Measurements from ENCODE around the gene CD200R1. TPM values are rescaled to one million over a fixed set of nuclear protein-coding genes. Genes with fewer than 3 reads are reported as not detected.
A peak's percentile ranks its signal among the peaks of the same experiment; 100 is the strongest.

The CD200R1 gene
- total and polyA plus RNA-seq, 8 donors: 0.05 to 0.93 (median 0.24) TPM; not detected in 3

DNA sequence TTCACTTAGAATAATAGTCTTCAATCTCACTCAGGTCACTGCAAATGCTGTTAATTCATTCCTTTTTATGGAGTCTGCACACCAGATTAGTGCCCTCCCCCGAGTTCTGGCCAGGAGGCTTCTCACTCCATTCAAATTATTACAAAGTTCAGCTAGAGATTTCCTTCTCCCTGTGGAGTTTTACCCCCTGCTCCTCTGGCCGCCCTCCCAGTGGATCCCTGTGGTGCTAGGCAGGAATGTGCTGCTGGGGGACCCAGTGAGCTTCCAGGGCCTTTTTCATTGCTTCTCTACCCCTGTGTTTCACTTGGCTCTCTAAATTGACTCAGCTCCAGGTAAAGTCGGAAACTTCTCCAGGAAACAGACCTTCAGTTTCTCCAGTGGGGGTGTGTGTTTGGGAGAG is 85.5 kb downstream of the CD200R1 start:
- no peak for FAIRE-seq
- Histone ChIP-seq H3K27ac (no peak overlapping the region), H3K36me3 (no peaks in the 10 kb centered on the region), H3K9me3 (no peaks in the 10 kb centered on the region), H3K27me3 (no peaks in the 10 kb centered on the region), H3K4me3 (no peak overlapping the region), H3K4me1 (no peaks in the 10 kb centered on the region)
- TF ChIP-seq, protein P1, sequence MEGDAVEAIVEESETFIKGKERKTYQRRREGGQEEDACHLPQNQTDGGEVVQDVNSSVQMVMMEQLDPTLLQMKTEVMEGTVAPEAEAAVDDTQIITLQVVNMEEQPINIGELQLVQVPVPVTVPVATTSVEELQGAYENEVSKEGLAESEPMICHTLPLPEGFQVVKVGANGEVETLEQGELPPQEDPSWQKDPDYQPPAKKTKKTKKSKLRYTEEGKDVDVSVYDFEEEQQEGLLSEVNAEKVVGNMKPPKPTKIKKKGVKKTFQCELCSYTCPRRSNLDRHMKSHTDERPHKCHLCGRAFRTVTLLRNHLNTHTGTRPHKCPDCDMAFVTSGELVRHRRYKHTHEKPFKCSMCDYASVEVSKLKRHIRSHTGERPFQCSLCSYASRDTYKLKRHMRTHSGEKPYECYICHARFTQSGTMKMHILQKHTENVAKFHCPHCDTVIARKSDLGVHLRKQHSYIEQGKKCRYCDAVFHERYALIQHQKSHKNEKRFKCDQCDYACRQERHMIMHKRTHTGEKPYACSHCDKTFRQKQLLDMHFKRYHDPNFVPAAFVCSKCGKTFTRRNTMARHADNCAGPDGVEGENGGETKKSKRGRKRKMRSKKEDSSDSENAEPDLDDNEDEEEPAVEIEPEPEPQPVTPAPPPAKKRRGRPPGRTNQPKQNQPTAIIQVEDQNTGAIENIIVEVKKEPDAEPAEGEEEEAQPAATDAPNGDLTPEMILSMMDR (IDR thresholded peaks at IDR 0.05): no peak
- 39 to 44% methylated on average over 3 of the region's 3 CpGs for WGBS, 2 donors
- ATAC-seq: no peak
- no peak for DNase-seq
- intact Hi-C loops (cut with DNase I): no loop called here

- Histone ChIP-seq H3K4me1 (no peaks in the 10 kb centered on the region), H3K4me3 (no peak overlapping the region), H3K36me3 (no peaks in the 10 kb centered on the region), H3K9me3 (no peaks in the 10 kb centered on the region), H3K27me3 (no peaks in the 10 kb centered on the region), H3K27ac (no peak overlapping the region)
- DNase-seq (no peak), FAIRE-seq (no peak), ATAC-seq (no peak)
- intact Hi-C loops (cut with DNase I): no loop called here
- TF ChIP-seq, protein P1 (IDR thresholded peaks at IDR 0.05): no peak
- 41 to 46% methylated on average over 2 of the region's 2 CpGs for WGBS, 2 donors
These were observed 86.4 kb downstream of the CD200R1 start for GRCh38 chr3:112888381-112889085.

DNA sequence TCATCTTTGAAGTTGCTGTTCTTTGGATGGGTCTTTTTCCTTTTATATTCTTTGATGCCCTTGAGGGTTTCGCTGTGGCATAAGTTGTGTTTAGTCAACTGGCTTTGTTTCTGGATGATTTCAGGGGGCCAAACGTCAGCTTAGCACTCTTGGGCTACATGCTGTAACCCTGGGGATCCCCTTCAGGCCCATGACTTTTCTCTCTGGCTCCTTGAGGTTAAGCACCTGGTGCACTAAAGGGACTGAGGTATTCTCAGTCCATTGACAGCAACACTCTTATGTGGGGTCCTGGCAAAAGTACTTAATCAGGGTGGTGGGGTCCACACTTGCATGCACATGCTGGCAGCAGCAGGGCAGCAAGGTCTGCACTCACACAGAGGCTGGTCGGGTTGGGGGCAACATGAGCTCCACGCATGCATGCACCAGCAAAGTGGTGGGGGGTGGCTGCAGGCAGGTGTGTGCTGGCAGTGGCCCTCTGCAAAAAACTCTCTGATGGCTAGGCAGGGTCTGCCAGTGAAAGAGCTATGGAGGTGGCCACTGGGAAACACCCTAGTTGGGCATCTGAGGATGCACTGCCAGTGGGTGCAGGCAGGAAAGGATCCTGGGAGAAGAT is 90.1 kb downstream of the CD200R1 start:
- WGBS, 2 donors: 63 to 79% methylated on average over 4 of the region's 4 CpGs
- no peaks in the 10 kb centered on the region for H3K9me3 ChIP-seq
- no peak for ATAC-seq
- TF ChIP-seq, protein P1 (IDR thresholded peaks at IDR 0.05): no peak
- FAIRE-seq: no peak
- H3K27me3 ChIP-seq: no peaks in the 10 kb centered on the region
- H3K4me1 ChIP-seq: no peaks in the 10 kb centered on the region
- no peak overlapping the region for H3K4me3 ChIP-seq
- intact Hi-C loops (cut with DNase I): no loop called here
- DNase-seq: peak in 1 of 6 donors; percentile 28
- no peak overlapping the region for H3K27ac ChIP-seq
- H3K36me3 ChIP-seq: no peaks in the 10 kb centered on the region

GRCh38 chr3:112881891-112882290 is 93.0 kb downstream of the CD200R1 start:
- H3K36me3 ChIP-seq: no peaks in the 10 kb centered on the region
- no peak overlapping the region for H3K27ac ChIP-seq
- DNase-seq: no peak
- H3K9me3 ChIP-seq: no peaks in the 10 kb centered on the region
- no peak for FAIRE-seq
- H3K27me3 ChIP-seq: no peaks in the 10 kb centered on the region
- no peaks in the 10 kb centered on the region for H3K4me1 ChIP-seq
- intact Hi-C loops (cut with DNase I): no loop called here
- ATAC-seq: no peak
- 55 to 64% methylated on average over 4 of the region's 4 CpGs for WGBS, 2 donors
- TF ChIP-seq, protein P1 (IDR thresholded peaks at IDR 0.05): no peak
- H3K4me3 ChIP-seq: no peak overlapping the region

DNA sequence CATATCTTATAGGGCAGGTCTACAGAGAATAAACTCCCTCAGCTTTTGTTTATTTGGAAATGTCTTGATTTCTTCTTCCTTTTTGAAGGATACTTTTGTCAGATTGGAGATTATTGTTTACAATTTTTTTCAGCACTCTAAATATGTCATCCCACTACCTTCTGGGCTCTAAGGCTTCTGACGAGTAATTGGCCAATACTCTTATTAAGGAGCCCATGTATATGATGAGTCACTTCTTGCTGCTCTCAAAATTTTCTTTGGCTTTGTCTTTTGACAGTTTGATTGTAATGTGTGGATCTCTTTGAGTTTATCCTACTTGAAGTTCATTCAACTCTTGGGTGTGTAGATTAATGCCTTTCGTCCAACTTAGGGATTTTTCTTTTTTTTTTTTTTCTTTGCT is 99.3 kb downstream of the CD200R1 start:
- Histone ChIP-seq H3K4me3 (no peak overlapping the region), H3K4me1 (no peaks in the 10 kb centered on the region), H3K9me3 (no peaks in the 10 kb centered on the region), H3K36me3 (no peaks in the 10 kb centered on the region), H3K27me3 (no peaks in the 10 kb centered on the region), H3K27ac (no peak overlapping the region)
- FAIRE-seq (no peak), ATAC-seq (no peak), DNase-seq (no peak)
- TF ChIP-seq, protein P1 (IDR thresholded peaks at IDR 0.05): no peak
- intact Hi-C loops (cut with DNase I): no loop called here
- WGBS, 2 donors: 58 to 71% methylated on average over 2 of the region's 2 CpGs
